ENCODE measurements around the gene MPZ. TPM values are rescaled to one million over a fixed set of nuclear protein-coding genes. Genes with fewer than 3 reads are reported as not detected.
A peak's percentile ranks its signal among the peaks of the same experiment; 100 is the strongest.

MPZ gene
- total RNA-seq, 2 donors from 2014 or later, result 1.7 to 3.3 TPM

DNA sequence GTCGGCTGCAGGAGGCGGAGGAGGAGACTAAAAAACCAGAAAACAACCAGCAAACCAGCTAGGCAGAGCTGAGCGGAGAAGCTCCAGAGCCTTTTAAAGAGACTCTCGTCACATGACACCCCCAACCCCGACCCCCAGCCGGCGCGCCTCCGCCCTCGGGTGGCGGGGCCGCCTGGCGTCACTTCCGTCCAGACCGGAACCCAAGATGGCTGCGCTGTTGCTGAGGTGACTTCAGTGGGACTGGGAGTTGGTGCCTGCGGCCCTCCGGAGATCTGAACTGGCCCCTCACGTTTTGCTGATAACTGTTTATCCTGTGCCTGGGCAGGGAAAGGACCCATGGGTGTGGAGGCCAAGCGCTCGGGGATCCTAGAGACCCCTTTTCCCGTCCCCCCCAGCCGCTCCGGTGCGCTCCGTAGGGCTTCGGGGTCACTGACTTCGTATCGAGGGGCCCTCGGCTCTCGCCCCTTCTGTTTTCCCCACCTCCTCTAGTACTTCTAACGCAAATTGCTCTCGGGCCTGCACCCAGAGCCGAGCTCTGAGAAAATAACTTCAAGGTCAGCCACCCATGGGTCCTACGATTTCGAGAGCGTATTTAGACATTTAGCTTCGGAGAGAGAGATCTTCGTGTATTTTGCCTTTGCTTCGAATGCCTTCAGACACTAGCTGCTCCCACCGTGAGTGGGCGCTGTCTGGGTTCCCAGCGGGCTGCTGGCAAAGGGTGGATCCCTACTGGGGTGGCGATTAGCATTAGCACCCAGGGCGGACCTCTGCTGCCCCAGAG lies 4.6 kb upstream of the MPZ start, which contains the start of gene SDHC:
SDHC (plus strand) TSS at position 181 of the 781 bp plus-strand sequence; CDS start at position 206, 25 bp downstream.
- peaks cover 6% of the 10 kb centered on the region for H3K36me3 Mint-ChIP-seq (ENCODE audit: low read depth)
- peak within 1 kb of the TSS; percentile 77 for H3K27ac ChIP-seq (ENCODE audit: low read depth, low read length)
- H3K9me3 Mint-ChIP-seq, result no peaks in the 10 kb centered on the region
- peaks cover 7% of the 10 kb centered on the region for H3K36me3 ChIP-seq (ENCODE audit: control insufficient read depth, insufficient read depth, low read length)
- no peaks in the 10 kb centered on the region for H3K27me3 ChIP-seq (ENCODE audit: control insufficient read depth, insufficient read depth, low read length, poor library complexity, severe bottlenecking)
- peak within 1 kb of the TSS; percentile 98 for H3K4me3 Mint-ChIP-seq
- no peaks in the 10 kb centered on the region for H3K4me1 ChIP-seq (ENCODE audit: control insufficient read depth, insufficient read depth, low read length)
- no peaks in the 10 kb centered on the region for H3K9me3 ChIP-seq (ENCODE audit: control insufficient read depth, low read length)
- TF ChIP-seq, protein P1, sequence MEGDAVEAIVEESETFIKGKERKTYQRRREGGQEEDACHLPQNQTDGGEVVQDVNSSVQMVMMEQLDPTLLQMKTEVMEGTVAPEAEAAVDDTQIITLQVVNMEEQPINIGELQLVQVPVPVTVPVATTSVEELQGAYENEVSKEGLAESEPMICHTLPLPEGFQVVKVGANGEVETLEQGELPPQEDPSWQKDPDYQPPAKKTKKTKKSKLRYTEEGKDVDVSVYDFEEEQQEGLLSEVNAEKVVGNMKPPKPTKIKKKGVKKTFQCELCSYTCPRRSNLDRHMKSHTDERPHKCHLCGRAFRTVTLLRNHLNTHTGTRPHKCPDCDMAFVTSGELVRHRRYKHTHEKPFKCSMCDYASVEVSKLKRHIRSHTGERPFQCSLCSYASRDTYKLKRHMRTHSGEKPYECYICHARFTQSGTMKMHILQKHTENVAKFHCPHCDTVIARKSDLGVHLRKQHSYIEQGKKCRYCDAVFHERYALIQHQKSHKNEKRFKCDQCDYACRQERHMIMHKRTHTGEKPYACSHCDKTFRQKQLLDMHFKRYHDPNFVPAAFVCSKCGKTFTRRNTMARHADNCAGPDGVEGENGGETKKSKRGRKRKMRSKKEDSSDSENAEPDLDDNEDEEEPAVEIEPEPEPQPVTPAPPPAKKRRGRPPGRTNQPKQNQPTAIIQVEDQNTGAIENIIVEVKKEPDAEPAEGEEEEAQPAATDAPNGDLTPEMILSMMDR (conservative IDR thresholded peaks at IDR 0.05), result peak; percentile 72
- H3K9ac ChIP-seq (ENCODE audit: extremely low read depth, low read length, poor library complexity, severe bottlenecking), result peak within 1 kb of the TSS; percentile 98
- peaks cover 4% of the 10 kb centered on the region for H3K27me3 Mint-ChIP-seq (ENCODE audit: insufficient read depth)
- H3K4me3 ChIP-seq (ENCODE audit: low read length), result peak within 1 kb of the TSS; percentile 89
- DNase-seq, result peak; percentile 97
- peak within 1 kb of the TSS; percentile 100 for H3K27ac Mint-ChIP-seq
- peaks cover 21% of the 10 kb centered on the region for H3K4me1 Mint-ChIP-seq
- WGBS, 2 experiments (ENCODE audit: insufficient coverage in 1 of 2, insufficient read length in 1 of 2), result 0% methylated on average over 18 to 45 of the region's 45 CpGs

DNA sequence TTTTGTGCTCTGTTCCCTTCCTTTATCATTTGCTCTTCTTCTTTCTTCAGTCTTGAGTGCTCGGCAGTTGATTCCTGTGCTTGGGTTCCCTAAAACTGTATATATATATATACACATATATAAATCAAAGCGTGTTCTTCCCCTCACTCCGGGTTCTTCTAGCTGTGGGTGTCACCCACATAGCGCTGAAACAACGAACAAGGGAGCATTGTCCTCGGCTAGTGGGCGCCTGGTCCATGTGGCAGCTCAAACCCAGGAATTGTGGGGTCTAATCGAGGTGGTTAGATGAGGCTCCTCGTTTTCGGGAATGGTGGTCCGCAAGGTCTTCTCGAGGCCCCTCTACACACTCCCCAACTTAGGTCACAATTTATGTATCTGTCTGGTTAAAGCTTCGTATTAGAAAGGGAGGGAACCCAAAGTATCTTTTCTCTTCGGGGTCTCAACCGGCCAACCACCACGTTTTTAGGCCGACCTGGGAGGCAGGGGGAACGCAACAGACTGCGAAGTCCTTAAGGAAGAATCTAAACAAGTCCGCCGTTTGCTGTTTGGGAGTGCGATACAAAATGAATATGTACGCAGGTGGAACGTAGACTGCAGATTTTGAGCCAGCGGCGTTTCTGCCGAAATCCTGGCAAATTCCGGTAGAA lies 3.9 kb upstream of the MPZ start:
- Mint-ChIP-seq H3K27ac (peak overlapping the region; percentile 100), H3K27me3 (ENCODE audit: insufficient read depth) (peaks cover 7% of the 10 kb centered on the region), H3K9me3 (no peaks in the 10 kb centered on the region), H3K4me1 (peaks cover 21% of the 10 kb centered on the region), H3K4me3 (peak overlapping the region; percentile 98), H3K36me3 (ENCODE audit: low read depth) (peaks cover 4% of the 10 kb centered on the region)
- Histone ChIP-seq H3K4me3 (ENCODE audit: low read length) (peak overlapping the region; percentile 89), H3K27ac (ENCODE audit: low read depth, low read length) (peak overlapping the region; percentile 77), H3K9me3 (ENCODE audit: control insufficient read depth, low read length) (no peaks in the 10 kb centered on the region), H3K4me1 (ENCODE audit: control insufficient read depth, insufficient read depth, low read length) (no peaks in the 10 kb centered on the region), H3K36me3 (ENCODE audit: control insufficient read depth, insufficient read depth, low read length) (peaks cover 7% of the 10 kb centered on the region), H3K27me3 (ENCODE audit: control insufficient read depth, insufficient read depth, low read length, poor library complexity, severe bottlenecking) (no peaks in the 10 kb centered on the region), H3K9ac (ENCODE audit: extremely low read depth, low read length, poor library complexity, severe bottlenecking) (peak overlapping the region; percentile 98)
- DNase-seq, result no peak
- 37 to 57% methylated on average over 5 to 27 of the region's 28 CpGs for WGBS, 2 experiments (ENCODE audit: insufficient coverage in 1 of 2, insufficient read length in 1 of 2)
- TF ChIP-seq, protein P1 (conservative IDR thresholded peaks at IDR 0.05), result no peak

DNA sequence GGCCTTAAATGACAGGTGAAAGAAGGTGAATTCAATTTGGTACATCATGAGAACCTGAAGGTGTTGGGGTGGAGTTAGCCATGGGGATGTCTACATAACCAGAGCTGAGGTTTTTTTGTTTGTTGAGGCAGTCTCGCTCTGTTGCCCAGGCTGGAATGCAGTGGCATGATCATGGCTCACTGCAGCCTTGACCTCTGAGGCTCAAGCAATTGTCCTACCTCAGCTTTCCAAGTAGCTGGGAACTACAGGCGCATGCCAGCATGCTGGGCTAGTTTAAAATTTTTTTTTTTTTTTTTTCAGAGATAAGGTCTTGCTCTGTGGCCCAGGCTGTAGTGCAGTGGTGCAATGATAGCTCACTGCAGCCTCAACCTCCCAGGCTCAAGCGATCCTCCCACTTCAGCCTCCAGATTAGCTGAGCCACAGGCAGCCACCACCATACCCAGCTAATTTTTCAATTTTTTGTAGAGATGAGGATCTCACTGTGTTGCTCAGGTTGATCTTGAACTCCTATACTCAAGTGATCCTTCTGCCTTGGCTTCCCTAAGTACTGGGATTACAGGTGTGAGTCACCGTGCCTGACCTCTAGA lies 1.9 kb upstream of the MPZ start:
- H3K9me3 Mint-ChIP-seq, result no peaks in the 10 kb centered on the region
- TF ChIP-seq, protein P1 (conservative IDR thresholded peaks at IDR 0.05), result no peak
- Histone ChIP-seq H3K36me3 (ENCODE audit: control insufficient read depth, insufficient read depth, low read length) (no peaks in the 10 kb centered on the region), H3K27me3 (ENCODE audit: control insufficient read depth, insufficient read depth, low read length, poor library complexity, severe bottlenecking) (no peaks in the 10 kb centered on the region), H3K9ac (ENCODE audit: extremely low read depth, low read length, poor library complexity, severe bottlenecking) (no peak overlapping the region), H3K9me3 (ENCODE audit: control insufficient read depth, low read length) (no peaks in the 10 kb centered on the region), H3K4me3 (ENCODE audit: low read length) (no peak overlapping the region), H3K27ac (ENCODE audit: low read depth, low read length) (no peak overlapping the region), H3K4me1 (ENCODE audit: control insufficient read depth, insufficient read depth, low read length) (no peaks in the 10 kb centered on the region)
- no peak overlapping the region for H3K4me3 Mint-ChIP-seq
- 92 to 94% methylated on average over 3 to 4 of the region's 4 CpGs for WGBS, 2 experiments (ENCODE audit: insufficient coverage in 1 of 2, insufficient read length in 1 of 2)
- peaks cover 21% of the 10 kb centered on the region for H3K4me1 Mint-ChIP-seq
- no peaks in the 10 kb centered on the region for H3K36me3 Mint-ChIP-seq (ENCODE audit: low read depth)
- peaks cover 12% of the 10 kb centered on the region for H3K27me3 Mint-ChIP-seq (ENCODE audit: insufficient read depth)
- no peak for DNase-seq
- H3K27ac Mint-ChIP-seq, result no peak overlapping the region
